COR-L47 (cell line): ENCODE results near the gene TXNRD2.
"Not testable (repeated sequence)": the region's sequence is repeated elsewhere in the genome, so short reads cannot be mapped to it uniquely, and the experiment has no call there.

Source experiments
- DNase-seq: peaks from one replicate; lab custom pipeline; 2025; lab: John Stamatoyannopoulos, UW

Gene TXNRD2

GRCh38 chr22:19844377-19845053 is 97.1 kb downstream of the TXNRD2 start:
- DNase-seq, result no peak

GRCh38 chr22:19843857-19844376 is 97.7 kb downstream of the TXNRD2 start:
- DNase-seq, result no peak

GRCh38 chr22:19843107-19843856 is 98.3 kb downstream of the TXNRD2 start:
- DNase-seq, result peak; percentile 74

- DNase-seq, result no peak
Measured at GRCh38 chr22:19842393-19843106, 99.1 kb downstream of the TXNRD2 start.

- DNase-seq, result no peak
Measured at GRCh38 chr22:19841641-19842392, 99.8 kb downstream of the TXNRD2 start.

- no peak for DNase-seq
Measured at GRCh38 chr22:19840955-19841640, 100.5 kb downstream of the TXNRD2 start.

- DNase-seq, result no peak
Measured at GRCh38 chr22:19840059-19840458, 101.6 kb downstream of the TXNRD2 start.

- no peak for DNase-seq
Measured at GRCh38 chr22:19837915-19838314, 103.7 kb downstream of the TXNRD2 start.

- DNase-seq, result no peak
Measured at GRCh38 chr22:19836512-19836911, 105.1 kb downstream of the TXNRD2 start.

GRCh38 chr22:19834599-19834998 is 107.0 kb downstream of the TXNRD2 start:
- no peak for DNase-seq

- DNase-seq, result not testable (repeated sequence)
Measured at GRCh38 chr22:19833327-19833726, 108.3 kb downstream of the TXNRD2 start.

- DNase-seq, result no peak
Measured at GRCh38 chr22:19832476-19833108, 109.0 kb downstream of the TXNRD2 start.

GRCh38 chr22:19831979-19832378 is 109.6 kb downstream of the TXNRD2 start:
- DNase-seq, result not testable (repeated sequence)

- no peak for DNase-seq
Measured at GRCh38 chr22:19831016-19831415, 110.6 kb downstream of the TXNRD2 start.

GRCh38 chr22:19828035-19828401 is 113.6 kb downstream of the TXNRD2 start:
- DNase-seq, result peak; percentile 24

- DNase-seq, result no peak
Measured at GRCh38 chr22:19827341-19828034, 114.1 kb downstream of the TXNRD2 start.

- DNase-seq, result no peak
Measured at GRCh38 chr22:19826619-19826950, 115.0 kb downstream of the TXNRD2 start.

GRCh38 chr22:19825904-19826618 is 115.6 kb downstream of the TXNRD2 start:
- DNase-seq, result no peak
